GM23248 (cell line): ENCODE measurements around the gene PTPRS. TPM values are rescaled to one million over a fixed set of nuclear protein-coding genes. Genes with fewer than 3 reads are reported as not detected.

ENCODE experiments used
- DNase-seq: peaks from one replicate; pipeline ENCODE4 v3.0.0-alpha.2; 2015
- H2AFZ ChIP-seq: fragments of 200-600 bp; sonication (generic); 2 replicates; pipeline ENCODE4 v1.6.1; 2016; ENCODE audit warnings: antibody characterized with exemption
- H3F3A ChIP-seq: fragments of 200-600 bp; sonication (generic); 2 replicates; pipeline ENCODE4 v1.6.1; 2016; ENCODE audit warnings: mild to moderate bottlenecking, antibody characterized with exemption, mixed run types; ENCODE audit not compliant: insufficient read depth
- H3K27ac ChIP-seq: fragments of 200-600 bp; sonication (generic); 2 replicates; pipeline ENCODE4 v1.5.1; 2016; ENCODE audit warnings: mild to moderate bottlenecking
- H3K27me3 ChIP-seq: fragments of 200-600 bp; sonication (generic); replicated peaks from 2 replicates; pipeline ENCODE4 v1.6.1; 2016; ENCODE audit warnings: mild to moderate bottlenecking; ENCODE audit not compliant: insufficient read depth
- H3K36me3 ChIP-seq: fragments of 200-600 bp; sonication (generic); 2 replicates; pipeline ENCODE4 v1.6.1; 2016; ENCODE audit warnings: low read depth, mild to moderate bottlenecking
- H3K4me1 ChIP-seq: fragments of 200-600 bp; sonication (generic); 2 replicates; pipeline ENCODE4 v1.6.1; 2016; ENCODE audit warnings: mild to moderate bottlenecking; ENCODE audit not compliant: insufficient read depth
- H3K4me2 ChIP-seq: fragments of 200-600 bp; sonication (generic); one replicate; pipeline ENCODE4 v1.6.1; 2016; ENCODE audit warnings: mild to moderate bottlenecking; ENCODE audit not compliant: unreplicated experiment
- H3K4me3 ChIP-seq: fragments of 200-600 bp; sonication (generic); 2 replicates; pipeline ENCODE4 v1.5.1; 2016; ENCODE audit warnings: mild to moderate bottlenecking
- H3K79me2 ChIP-seq: fragments of 200-600 bp; sonication (generic); 2 replicates; pipeline ENCODE4 v1.6.1; 2016; ENCODE audit warnings: mild to moderate bottlenecking; ENCODE audit not compliant: insufficient read depth
- H3K9ac ChIP-seq: fragments of 200-600 bp; sonication (generic); 2 replicates; pipeline ENCODE4 v1.6.1; 2016; ENCODE audit warnings: mild to moderate bottlenecking
- H3K9me2 ChIP-seq: fragments of 200-600 bp; sonication (generic); 2 replicates; pipeline ENCODE4 v1.6.1; 2016; ENCODE audit warnings: mixed run types, mild to moderate bottlenecking, moderate library complexity; ENCODE audit not compliant: insufficient read depth
- H3K9me3 ChIP-seq: fragments of 200-600 bp; sonication (generic); one replicate; pipeline ENCODE4 v1.6.1; 2017; ENCODE audit warnings: low read depth
- H4K20me1 ChIP-seq: fragments of 200-600 bp; sonication (generic); 2 replicates; pipeline ENCODE4 v1.6.0; 2016; ENCODE audit not compliant: insufficient read depth
- EZH2 ChIP-seq: fragments of 200-600 bp; sonication (generic); IDR thresholded peaks from 2 replicates; pipeline ENCODE4 v1.6.1; 2018; ENCODE audit warnings: antibody characterized with exemption, mild to moderate bottlenecking; ENCODE audit not compliant: insufficient read depth, poor library complexity, severe bottlenecking
- EZH2phosphoT487 ChIP-seq: fragments of 200-600 bp; sonication (generic); IDR thresholded peaks from 2 replicates; pipeline ENCODE4 v1.6.1; 2018; ENCODE audit warnings: antibody characterized with exemption, moderate library complexity, mild to moderate bottlenecking, low read depth; ENCODE audit not compliant: insufficient read depth
- WGBS, 2 experiments: methylation state at CpG; one replicate each; pipeline ENCODE4 v1.1.6; 2015 to 2017; ENCODE audit warnings: low lambda C conversion rate in 2 of 2, low coverage in 1 of 2; ENCODE audit errors: missing lambda C conversion rate in 2 of 2; 5-methylcytosine and 5-hydroxymethylcytosine counted together
- in situ Hi-C: fragments of 300-500 bp; cut with MboI; formaldehyde crosslinking; loops from 2 replicates; pipeline ENCODE4 v1.15.0; 2020
- polyA plus RNA-seq: library from polyadenylated mRNA; unstranded; fragments of >200 nt; fragmentation: Nextera tagmentation; extraction: Ambion mirVana; gene quantifications from 2 replicates; pipeline ENCODE4 v1.2.1, GENCODE V29; 2016
- total RNA-seq: library from RNA; depleted of rRNA; stranded (reverse); fragments of >200 nt; shearing (Covaris generic); gene quantifications from 2 replicates; pipeline ENCODE4 v1.2.3, GENCODE V29; 2014

Gene PTPRS
- total and polyA plus RNA-seq, 2 experiments from 2014 or later = 20.2 to 196 TPM

DNA sequence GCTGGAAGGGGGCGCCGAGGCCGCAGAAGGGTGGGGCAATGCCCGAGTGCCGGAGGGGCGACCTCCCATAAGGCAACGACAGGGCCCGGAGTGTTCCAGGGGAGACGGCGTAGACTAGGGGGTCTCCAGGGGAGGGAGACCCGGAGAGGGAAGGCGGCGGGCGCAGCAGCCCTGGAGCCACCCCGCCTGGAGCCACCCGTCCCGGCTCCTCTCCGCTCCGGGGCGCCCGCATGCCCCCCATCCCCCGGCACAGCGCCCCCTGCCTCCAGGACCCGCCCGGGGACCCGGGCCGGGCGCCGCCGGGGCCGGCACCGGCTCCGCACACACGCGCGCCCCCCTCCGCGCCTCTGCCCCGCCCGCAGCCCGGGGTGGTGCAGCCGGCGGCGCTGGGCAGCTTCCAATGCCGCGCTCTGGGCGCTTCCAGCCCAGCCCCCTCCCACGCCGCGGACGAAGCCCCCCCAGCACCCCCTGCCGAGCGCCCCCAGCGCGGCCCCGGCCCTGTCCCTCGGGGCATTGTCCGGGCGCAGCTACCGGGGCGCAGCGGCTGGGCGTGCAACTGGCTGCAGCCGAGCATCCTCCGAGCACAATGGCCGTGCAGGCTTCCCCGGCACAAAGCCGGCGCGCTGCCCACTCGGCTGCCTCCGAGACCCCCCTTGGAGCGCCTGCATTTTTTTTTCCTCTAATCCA is 519 bp downstream of the PTPRS start:
- DNase-seq = peak; percentile 56
- Histone ChIP-seq H2AFZ (peak overlapping the region; percentile 94), H3K4me3 (peak overlapping the region; percentile 93), H3K27me3 (no peaks in the 10 kb centered on the region; the same call in 1 of the 2 replicates), H3K9me2 (no peaks in the 10 kb centered on the region), H3K4me1 (no peaks in the 10 kb centered on the region), H3K79me2 (no peaks in the 10 kb centered on the region), H3K27ac (no peak overlapping the region), H3K4me2 (peak overlapping the region; percentile 90), H4K20me1 (no peaks in the 10 kb centered on the region), H3K9me3 (no peaks in the 10 kb centered on the region), H3K9ac (peak overlapping the region; percentile 77), H3K36me3 (no peaks in the 10 kb centered on the region), H3F3A (no peaks in the 10 kb centered on the region)
- TF ChIP-seq EZH2 (no peak), EZH2phosphoT487 (no peak)
- in situ Hi-C loops = no loop called here
- 1 to 2% methylated on average over 27 to 51 of the region's 73 CpGs for whole genome bisulfite sequencing, 2 experiments

DNA sequence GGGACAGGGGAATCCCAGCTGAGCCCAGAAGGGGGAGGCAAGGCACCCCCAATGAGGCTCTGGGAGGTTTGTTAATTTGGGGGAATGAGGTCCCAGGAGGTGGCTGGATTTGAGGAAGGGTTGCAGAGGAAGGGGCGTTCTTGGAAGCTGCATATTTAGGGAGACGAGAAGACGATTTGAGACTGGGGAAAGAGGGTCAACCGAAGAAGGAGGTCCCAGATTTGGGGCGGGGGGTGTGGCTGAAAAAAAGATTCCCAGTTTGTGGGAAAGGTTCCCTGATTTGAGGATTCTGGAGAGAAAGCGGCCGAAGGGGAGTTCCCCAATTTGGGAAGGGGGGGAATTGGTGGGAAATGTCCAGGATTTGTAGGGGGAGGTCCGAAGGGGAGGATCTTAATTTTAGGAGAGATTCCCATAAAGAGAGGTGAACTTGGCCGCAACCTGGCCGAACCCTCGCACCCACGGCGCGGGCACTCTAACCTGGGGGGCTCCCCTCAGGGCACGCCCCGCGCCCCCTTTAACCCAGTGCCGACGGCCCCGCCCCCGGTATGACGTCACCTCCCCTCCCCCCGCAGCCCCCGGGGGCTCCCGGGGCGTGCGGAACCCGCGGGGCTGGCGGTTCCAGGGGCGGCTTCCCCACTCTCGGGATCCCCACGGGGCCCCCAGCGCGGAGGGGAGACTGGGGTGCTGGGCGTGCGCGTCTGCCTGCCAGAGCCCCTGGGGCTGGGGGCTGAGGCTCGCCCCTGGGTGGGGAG is 1.2 kb downstream of the PTPRS start:
- Histone ChIP-seq H3K4me1 (no peaks in the 10 kb centered on the region), H3K79me2 (no peaks in the 10 kb centered on the region), H3K27ac (no peak overlapping the region), H3K9ac (peak overlapping the region; percentile 50), H3K4me3 (peak overlapping the region; percentile 93), H3K9me3 (no peaks in the 10 kb centered on the region), H3K4me2 (peak overlapping the region; percentile 90), H3K36me3 (no peaks in the 10 kb centered on the region), H3K9me2 (no peaks in the 10 kb centered on the region), H3F3A (no peaks in the 10 kb centered on the region), H4K20me1 (no peaks in the 10 kb centered on the region), H2AFZ (peak overlapping the region; percentile 55; the same call in 1 of the 2 replicates), H3K27me3 (no peaks in the 10 kb centered on the region; the same call in 1 of the 2 replicates)
- whole genome bisulfite sequencing, 2 experiments = 3 to 8% methylated on average over 13 to 30 of the region's 39 CpGs
- in situ Hi-C loops = no loop called here
- TF ChIP-seq EZH2 (no peak), EZH2phosphoT487 (0 out of 2 replicates have a peak, but pooled peaks have one; percentile 56)
- peak; percentile 11 for DNase-seq

DNA sequence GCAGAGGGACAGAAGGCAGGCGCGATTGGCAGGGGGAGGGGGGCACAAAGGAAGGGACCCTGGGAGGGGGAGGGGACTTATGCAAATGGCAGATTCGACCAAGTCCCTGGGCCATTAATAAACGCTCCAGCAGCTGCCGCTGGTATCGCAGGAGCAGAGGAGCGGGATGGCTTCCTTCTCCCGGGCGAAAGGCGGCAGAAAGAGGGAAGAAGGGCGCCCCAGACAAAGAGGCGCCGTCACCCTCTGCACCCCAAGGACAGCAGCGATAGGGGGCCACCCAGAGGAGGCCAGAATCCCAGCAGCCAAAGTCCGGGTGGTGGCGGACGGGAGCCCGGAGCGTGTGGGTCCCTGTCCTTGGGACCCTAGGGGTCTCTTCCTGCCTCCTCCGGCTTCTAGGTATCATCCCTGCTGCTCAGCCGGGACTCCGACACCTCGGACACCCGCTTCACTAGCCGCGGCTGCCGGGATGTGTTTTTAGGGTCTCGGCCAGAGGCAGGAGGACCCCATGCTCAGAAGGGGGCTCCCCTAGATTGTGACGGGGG is 1.9 kb downstream of the PTPRS start:
- no peaks in the 10 kb centered on the region for H3K79me2 ChIP-seq

More for the DNA sequence above, 1.9 kb downstream of the PTPRS start:
- no peak overlapping the region for H3K27ac ChIP-seq
- DNase-seq = no peak
- WGBS, 2 experiments = 35 to 44% methylated on average over 25 to 29 of the region's 29 CpGs
- H3K4me1 ChIP-seq = no peaks in the 10 kb centered on the region
- no peaks in the 10 kb centered on the region for H3K36me3 ChIP-seq
- H3K27me3 ChIP-seq = no peaks in the 10 kb centered on the region; the same call in 1 of the 2 replicates
- H3K9me3 ChIP-seq = no peaks in the 10 kb centered on the region
- H3K4me2 ChIP-seq = peak overlapping the region; percentile 20
- peak overlapping the region; percentile 93; the same call in 1 of the 2 replicates for H3K4me3 ChIP-seq
- no peaks in the 10 kb centered on the region for H3K9me2 ChIP-seq
- no peak for TF ChIP-seq EZH2phosphoT487
- no peaks in the 10 kb centered on the region for H4K20me1 ChIP-seq
- in situ Hi-C loops = no loop called here
- H3F3A ChIP-seq = no peaks in the 10 kb centered on the region
- no peak overlapping the region for H2AFZ ChIP-seq
- H3K9ac ChIP-seq = no peak overlapping the region
